ENCODE data around the gene PTPRN2. TPM values are rescaled to one million over a fixed set of nuclear protein-coding genes. Genes with fewer than 3 reads are reported as not detected.

PTPRN2 gene
- total and polyA plus RNA-seq, 9 of the 15 experiments (the other 6 are each of a cell fraction or from before 2014, with no cell fraction given), result not detected

DNA sequence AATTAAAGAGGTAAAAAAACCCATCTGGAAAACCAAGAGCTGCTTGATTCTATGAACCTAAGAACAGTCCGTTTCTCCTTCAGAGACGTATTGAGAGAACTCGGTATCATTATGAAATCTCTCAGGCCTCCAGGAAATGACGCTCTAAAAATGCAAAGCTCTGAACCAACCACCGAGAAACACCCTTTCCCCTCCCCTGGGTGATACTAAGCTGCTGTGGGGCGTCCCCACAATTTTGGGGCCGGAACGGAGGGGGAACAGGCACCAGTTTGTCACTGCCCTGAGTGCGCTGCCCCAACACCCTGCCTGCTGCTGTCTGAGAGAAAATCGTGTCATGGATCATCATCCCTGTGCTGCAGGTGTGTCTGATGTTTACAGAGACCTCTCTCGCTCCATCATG lies 741.4 kb downstream of the PTPRN2 start:
- no peak for FAIRE-seq
- H3K9me3 ChIP-seq (replicated peaks; ENCODE audit: control insufficient read depth, insufficient read depth, low read depth, low read length), result no peaks in the 10 kb centered on the region
- H3K9me1 ChIP-seq (ENCODE audit: control insufficient read depth, insufficient read depth, low read length), result no peaks in the 10 kb centered on the region
- CTCF ChIA-PET (ENCODE audit: low intra/inter-chr PET ratio), result no interaction called here
- H3K79me2 ChIP-seq (ENCODE audit: control insufficient read depth, insufficient read depth, low read length), result no peaks in the 10 kb centered on the region
- ATAC-seq, result no peak
- no peak for DNase-seq (ENCODE audit: extremely low read depth in 1 of 4, low spot score in 3 of 4)
- in situ Hi-C loops (cut with MboI), result no loop called here
- POLR2A ChIA-PET, result interaction anchor here (0.8 kb wide), 1 partner anchor 187 kb away, joined by 3 read pairs; no protein-coding TSS in a partner anchor
- intact Hi-C loops (cut with micrococcal nuclease), result no loop called here
- WGBS (ENCODE audit: insufficient coverage, low coverage, missing lambda C conversion rate), result 2% methylated on average over 11 of the region's 11 CpGs
- H3K27me3 ChIP-seq (ENCODE audit: control insufficient read depth in 2 of 2, insufficient read depth in 2 of 2, low read length in 2 of 2), result peaks cover 69 to 91% of the 10 kb centered on the region in 2 experiments
- H3K4me1 ChIP-seq (replicated peaks in 1 of 2; ENCODE audit: control insufficient read depth in 2 of 2, insufficient read depth in 2 of 2, low read length in 2 of 2), result no peaks in the 10 kb centered on the region
- H3K4me2 ChIP-seq (ENCODE audit: insufficient read depth, low read length), result no peak overlapping the region
- H3K4me3 ChIP-seq, result no peak overlapping the region
- H3K27ac ChIP-seq (ENCODE audit: extremely low read depth, low read depth, low read length), result no peak overlapping the region
- H2AFZ ChIP-seq (ENCODE audit: low read depth, low read length), result no peak overlapping the region
- no TSS peak for BruUV-seq (replicated peaks)
- H3K9ac ChIP-seq (ENCODE audit: insufficient read depth in 1 of 2, low read depth in 2 of 2, low read length in 2 of 2), result no peak overlapping the region
- peaks cover 4% of the 10 kb centered on the region; the same call in 1 of the 2 replicates for H4K20me1 ChIP-seq (replicated peaks; ENCODE audit: control insufficient read depth, insufficient read depth, low read length)
- no peaks in the 10 kb centered on the region for H3K36me3 ChIP-seq (ENCODE audit: control insufficient read depth, insufficient read depth, low read length)
- TF ChIP-seq KDM5B (IDR thresholded peaks at IDR 0.05; ENCODE audit: insufficient replicate concordance, low read depth, low read length), result no peak
- TF ChIP-seq, protein P1, sequence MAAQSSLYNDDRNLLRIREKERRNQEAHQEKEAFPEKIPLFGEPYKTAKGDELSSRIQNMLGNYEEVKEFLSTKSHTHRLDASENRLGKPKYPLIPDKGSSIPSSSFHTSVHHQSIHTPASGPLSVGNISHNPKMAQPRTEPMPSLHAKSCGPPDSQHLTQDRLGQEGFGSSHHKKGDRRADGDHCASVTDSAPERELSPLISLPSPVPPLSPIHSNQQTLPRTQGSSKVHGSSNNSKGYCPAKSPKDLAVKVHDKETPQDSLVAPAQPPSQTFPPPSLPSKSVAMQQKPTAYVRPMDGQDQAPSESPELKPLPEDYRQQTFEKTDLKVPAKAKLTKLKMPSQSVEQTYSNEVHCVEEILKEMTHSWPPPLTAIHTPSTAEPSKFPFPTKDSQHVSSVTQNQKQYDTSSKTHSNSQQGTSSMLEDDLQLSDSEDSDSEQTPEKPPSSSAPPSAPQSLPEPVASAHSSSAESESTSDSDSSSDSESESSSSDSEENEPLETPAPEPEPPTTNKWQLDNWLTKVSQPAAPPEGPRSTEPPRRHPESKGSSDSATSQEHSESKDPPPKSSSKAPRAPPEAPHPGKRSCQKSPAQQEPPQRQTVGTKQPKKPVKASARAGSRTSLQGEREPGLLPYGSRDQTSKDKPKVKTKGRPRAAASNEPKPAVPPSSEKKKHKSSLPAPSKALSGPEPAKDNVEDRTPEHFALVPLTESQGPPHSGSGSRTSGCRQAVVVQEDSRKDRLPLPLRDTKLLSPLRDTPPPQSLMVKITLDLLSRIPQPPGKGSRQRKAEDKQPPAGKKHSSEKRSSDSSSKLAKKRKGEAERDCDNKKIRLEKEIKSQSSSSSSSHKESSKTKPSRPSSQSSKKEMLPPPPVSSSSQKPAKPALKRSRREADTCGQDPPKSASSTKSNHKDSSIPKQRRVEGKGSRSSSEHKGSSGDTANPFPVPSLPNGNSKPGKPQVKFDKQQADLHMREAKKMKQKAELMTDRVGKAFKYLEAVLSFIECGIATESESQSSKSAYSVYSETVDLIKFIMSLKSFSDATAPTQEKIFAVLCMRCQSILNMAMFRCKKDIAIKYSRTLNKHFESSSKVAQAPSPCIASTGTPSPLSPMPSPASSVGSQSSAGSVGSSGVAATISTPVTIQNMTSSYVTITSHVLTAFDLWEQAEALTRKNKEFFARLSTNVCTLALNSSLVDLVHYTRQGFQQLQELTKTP (IDR thresholded peaks at IDR 0.05; ENCODE audit: low read depth in 1 of 2, partially characterized antibody in 2 of 2), result no peak
- TF ChIP-seq PURB (CRISPR knock-in tag; IDR thresholded peaks at IDR 0.05; ENCODE audit: low read depth), result no peak
- no peak for TF ChIP-seq BHLHE40 (IDR thresholded peaks at IDR 0.05; ENCODE audit: low read length)
- no peak for TF ChIP-seq ZNF639 (CRISPR knock-in tag; conservative IDR thresholded peaks at IDR 0.05 in 1 of 2, IDR thresholded peaks at IDR 0.05 in 1 of 2)
- TF ChIP-seq, protein P2, sequence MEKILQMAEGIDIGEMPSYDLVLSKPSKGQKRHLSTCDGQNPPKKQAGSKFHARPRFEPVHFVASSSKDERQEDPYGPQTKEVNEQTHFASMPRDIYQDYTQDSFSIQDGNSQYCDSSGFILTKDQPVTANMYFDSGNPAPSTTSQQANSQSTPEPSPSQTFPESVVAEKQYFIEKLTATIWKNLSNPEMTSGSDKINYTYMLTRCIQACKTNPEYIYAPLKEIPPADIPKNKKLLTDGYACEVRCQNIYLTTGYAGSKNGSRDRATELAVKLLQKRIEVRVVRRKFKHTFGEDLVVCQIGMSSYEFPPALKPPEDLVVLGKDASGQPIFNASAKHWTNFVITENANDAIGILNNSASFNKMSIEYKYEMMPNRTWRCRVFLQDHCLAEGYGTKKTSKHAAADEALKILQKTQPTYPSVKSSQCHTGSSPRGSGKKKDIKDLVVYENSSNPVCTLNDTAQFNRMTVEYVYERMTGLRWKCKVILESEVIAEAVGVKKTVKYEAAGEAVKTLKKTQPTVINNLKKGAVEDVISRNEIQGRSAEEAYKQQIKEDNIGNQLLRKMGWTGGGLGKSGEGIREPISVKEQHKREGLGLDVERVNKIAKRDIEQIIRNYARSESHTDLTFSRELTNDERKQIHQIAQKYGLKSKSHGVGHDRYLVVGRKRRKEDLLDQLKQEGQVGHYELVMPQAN (IDR thresholded peaks at IDR 0.05; ENCODE audit: borderline replicate concordance), result no peak
- TF ChIP-seq, protein P3, sequence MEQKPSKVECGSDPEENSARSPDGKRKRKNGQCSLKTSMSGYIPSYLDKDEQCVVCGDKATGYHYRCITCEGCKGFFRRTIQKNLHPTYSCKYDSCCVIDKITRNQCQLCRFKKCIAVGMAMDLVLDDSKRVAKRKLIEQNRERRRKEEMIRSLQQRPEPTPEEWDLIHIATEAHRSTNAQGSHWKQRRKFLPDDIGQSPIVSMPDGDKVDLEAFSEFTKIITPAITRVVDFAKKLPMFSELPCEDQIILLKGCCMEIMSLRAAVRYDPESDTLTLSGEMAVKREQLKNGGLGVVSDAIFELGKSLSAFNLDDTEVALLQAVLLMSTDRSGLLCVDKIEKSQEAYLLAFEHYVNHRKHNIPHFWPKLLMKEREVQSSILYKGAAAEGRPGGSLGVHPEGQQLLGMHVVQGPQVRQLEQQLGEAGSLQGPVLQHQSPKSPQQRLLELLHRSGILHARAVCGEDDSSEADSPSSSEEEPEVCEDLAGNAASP (IDR thresholded peaks at IDR 0.05), result no peak
- TF ChIP-seq, protein P4, sequence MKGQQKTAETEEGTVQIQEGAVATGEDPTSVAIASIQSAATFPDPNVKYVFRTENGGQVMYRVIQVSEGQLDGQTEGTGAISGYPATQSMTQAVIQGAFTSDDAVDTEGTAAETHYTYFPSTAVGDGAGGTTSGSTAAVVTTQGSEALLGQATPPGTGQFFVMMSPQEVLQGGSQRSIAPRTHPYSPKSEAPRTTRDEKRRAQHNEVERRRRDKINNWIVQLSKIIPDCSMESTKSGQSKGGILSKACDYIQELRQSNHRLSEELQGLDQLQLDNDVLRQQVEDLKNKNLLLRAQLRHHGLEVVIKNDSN (CRISPR knock-in tag; IDR thresholded peaks at IDR 0.05), result no peak
- TF ChIP-seq ZNF57 (CRISPR knock-in tag; IDR thresholded peaks at IDR 0.05), result no peak
- TF ChIP-seq BRCA1 (IDR thresholded peaks at IDR 0.05), result no peak
- TF ChIP-seq BRCA1 (CRISPR knock-in tag; IDR thresholded peaks at IDR 0.05), result no peak
